HepG2 (cell line): ENCODE data around the gene RPUSD3. TPM values are rescaled to one million over a fixed set of nuclear protein-coding genes. Genes with fewer than 3 reads are reported as not detected.

Experiments
- DDIT3 ChIP-seq: sonication (generic); formaldehyde crosslinking; IDR thresholded peaks from 2 replicates; pipeline ENCODE4 v1.4.0; 2020; ENCODE audit warnings: mild to moderate bottlenecking, missing genetic modification reagents
- GATAD2A ChIP-seq: IDR thresholded peaks from 2 replicates; pipeline ENCODE4 v1.6.1; 2016
- HNF4A ChIP-seq: sonication (generic); formaldehyde crosslinking; IDR thresholded peaks from 2 replicates; pipeline ENCODE4 v1.4.0; 2020; ENCODE audit warnings: missing genetic modification reagents
- HOXA3 ChIP-seq: sonication (generic); formaldehyde crosslinking; IDR thresholded peaks from 2 replicates; pipeline ENCODE4 v1.5.0; 2020; ENCODE audit warnings: missing genetic modification reagents
- MLXIP ChIP-seq: sonication (generic); formaldehyde crosslinking; IDR thresholded peaks from 2 replicates; pipeline ENCODE4 v1.9.0; 2021; ENCODE audit warnings: missing genetic modification reagents, borderline replicate concordance
- NR1H2 ChIP-seq: sonication (generic); formaldehyde crosslinking; IDR thresholded peaks from 2 replicates; pipeline ENCODE4 v1.8.1; 2022; ENCODE audit warnings: low read depth, missing genetic modification reagents, borderline replicate concordance
- PHF8 ChIP-seq: sonication (generic); formaldehyde crosslinking; IDR thresholded peaks from 2 replicates; pipeline ENCODE4 v1.5.0; 2020; ENCODE audit warnings: missing genetic modification reagents
- POLR2G ChIP-seq: fragments of 200-400 bp; formaldehyde crosslinking; IDR thresholded peaks from 2 replicates; pipeline ENCODE4 v1.6.1; 2018; ENCODE audit warnings: mild to moderate bottlenecking, low read depth, low read length, moderate library complexity
- PRDM4 ChIP-seq: sonication (generic); formaldehyde crosslinking; IDR thresholded peaks from 2 replicates; pipeline ENCODE4 v1.9.0; 2021; ENCODE audit warnings: missing genetic modification reagents, borderline replicate concordance
- RARA ChIP-seq: IDR thresholded peaks from 2 replicates; pipeline ENCODE4 v1.6.1; 2016; ENCODE audit warnings: missing genetic modification reagents, missing compliant biosample characterization
- ZBTB25 ChIP-seq: IDR thresholded peaks from 2 replicates; pipeline ENCODE4 v1.6.1; 2018; ENCODE audit warnings: missing genetic modification reagents
- ZBTB38 ChIP-seq: sonication (generic); formaldehyde crosslinking; IDR thresholded peaks from 2 replicates; pipeline ENCODE4 v1.5.1; 2020; ENCODE audit warnings: mild to moderate bottlenecking, missing genetic modification reagents
- ZEB1 ChIP-seq: IDR thresholded peaks from 2 replicates; pipeline ENCODE4 v1.6.1; 2012; ENCODE audit warnings: mild to moderate bottlenecking, low read depth, inconsistent platforms; ENCODE audit not compliant: insufficient replicate concordance
- ZFY ChIP-seq: sonication (generic); formaldehyde crosslinking; IDR thresholded peaks from 2 replicates; pipeline ENCODE4 v1.4.0; 2020; ENCODE audit warnings: missing genetic modification reagents
- ZNF549 ChIP-seq: sonication (generic); formaldehyde crosslinking; IDR thresholded peaks from 2 replicates; pipeline ENCODE4 v1.5.0; 2020; ENCODE audit warnings: missing genetic modification reagents
- ZNF569 ChIP-seq: sonication (generic); formaldehyde crosslinking; IDR thresholded peaks from 2 replicates; pipeline ENCODE4 v1.5.0; 2020; ENCODE audit warnings: mild to moderate bottlenecking, missing genetic modification reagents, moderate library complexity, borderline replicate concordance
- ZNF704 ChIP-seq: sonication (generic); formaldehyde crosslinking; IDR thresholded peaks from 2 replicates; pipeline ENCODE4 v1.8.1; 2023; ENCODE audit warnings: mild to moderate bottlenecking, inconsistent platforms, moderate library complexity, missing genetic modification reagents, borderline replicate concordance
- polyA plus RNA-seq, 8 experiments: library from polyadenylated mRNA; depleted of rRNA in 3 of 8; stranded (reverse) in 7 of 8; unstranded in 1 of 8; fragments of >200 nt; fragmentation: Illumina TruSeq in 4 of 8; extraction: Trizol in 4 of 8; gene quantifications; 2 replicates each; pipeline versions ENCODE4 v1.2.1 to v1.2.3, GENCODE V29; 2011 to 2016; ENCODE audit warnings: low read depth in 4 of 8, missing spikeins in 1 of 8, mixed read lengths in 1 of 8; ENCODE audit not compliant: insufficient read depth in 1 of 8
- total RNA-seq, 5 experiments: library from RNA; depleted of rRNA; stranded (reverse); fragments of >200 nt; fragmentation: Illumina TruSeq; extraction: Trizol; gene quantifications; 2 replicates each; pipeline ENCODE4 v1.2.3, GENCODE V29; 2016; ENCODE audit warnings: low read depth in 1 of 5

RPUSD3 gene
- total and polyA plus RNA-seq, 2 of the 13 experiments (the other 11 are each of a cell fraction or from before 2014, with no cell fraction given) = 32.1 to 48.7 TPM

- TF ChIP-seq HNF4A (CRISPR knock-in tag) = no peak
- TF ChIP-seq NR1H2 (CRISPR knock-in tag) = no peak
- TF ChIP-seq HOXA3 (CRISPR knock-in tag) = peak; percentile 58; the same call in 1 of the 2 replicates
- no peak for TF ChIP-seq MLXIP (CRISPR knock-in tag)
- peak; percentile 70 for TF ChIP-seq ZEB1
- TF ChIP-seq ZNF549 (CRISPR knock-in tag) = no peak
- TF ChIP-seq PHF8 (CRISPR knock-in tag) = peak; percentile 70
- 0 out of 2 replicates have a peak, but pooled peaks have one; percentile 25 for TF ChIP-seq ZBTB25 (CRISPR knock-in tag)
- peak; percentile 42; the same call in 1 of the 2 replicates for TF ChIP-seq ZFY (CRISPR knock-in tag)
- no peak for TF ChIP-seq PRDM4
- TF ChIP-seq ZBTB38 (CRISPR knock-in tag) = peak; percentile 81; the same call in 1 of the 2 replicates
- peak; percentile 51; the same call in 1 of the 2 replicates for TF ChIP-seq RARA (CRISPR knock-in tag)
- TF ChIP-seq ZNF704 (CRISPR knock-in tag) = no peak; the same call in 1 of the 2 replicates
- no peak for TF ChIP-seq DDIT3 (CRISPR knock-in tag)
- peak; percentile 55; the same call in 1 of the 2 replicates for TF ChIP-seq GATAD2A (CRISPR knock-in tag)
- TF ChIP-seq ZNF569 (CRISPR knock-in tag) = no peak
- TF ChIP-seq POLR2G = peak; percentile 66
These were observed 18.7 kb upstream of the RPUSD3 start (continued) for GRCh38 chr3:9862391-9863057.
